H1 (cell line): Measurements from ENCODE around the gene RAVER2. TPM values are rescaled to one million over a fixed set of nuclear protein-coding genes. Genes with fewer than 3 reads are reported as not detected.

ENCODE experiments used
- CTCF ChIA-PET: fragments of 300-600 bp; sonication (Branson Sonifier 250); formaldehyde crosslinking; loops from one replicate; lab custom pipeline; 2021; ENCODE audit not compliant: partially characterized antibody; lab: Charles Lee
- POLR2A ChIA-PET: fragments of 300-600 bp; sonication (Branson Sonifier 250); formaldehyde crosslinking; loops from one replicate; lab custom pipeline; 2021; ENCODE audit warnings: inconsistent platforms; ENCODE audit not compliant: partially characterized antibody; lab: Charles Lee
- DNase-seq, 2 experiments: peaks; one replicate each; pipeline versions ENCODE4 v3.0.0 to v3.0.0-alpha.2; 2010 to 2022; ENCODE audit warnings: low spot score in 2 of 2, low read depth in 1 of 2, mixed read lengths in 1 of 2
- FAIRE-seq: peaks from 2 replicates; lab custom pipeline; 2011; peaks lifted over from hg19 to GRCh38; lab: Jason Lieb, UNC
- H2AFZ ChIP-seq: 2 replicates; pipeline ENCODE4 v1.8.1; 2012; ENCODE audit warnings: low read length, inconsistent platforms
- H2AK5ac ChIP-seq: 2 replicates; pipeline ENCODE4 v1.6.1; 2013; ENCODE audit warnings: low read depth, low read length
- H2BK120ac ChIP-seq: replicated peaks from 2 replicates; pipeline ENCODE3; 2013; ENCODE audit warnings: low read depth, low read length, inconsistent platforms
- H2BK12ac ChIP-seq: 2 replicates; pipeline ENCODE4 v1.6.1; 2013; ENCODE audit warnings: low read depth, low read length
- H2BK15ac ChIP-seq: 2 replicates; pipeline ENCODE4 v1.6.1; 2013; ENCODE audit warnings: low read length
- H2BK20ac ChIP-seq: 2 replicates; pipeline ENCODE4 v1.6.1; 2013; ENCODE audit warnings: low read length
- H2BK5ac ChIP-seq: 2 replicates; pipeline ENCODE4 v1.6.1; 2013; ENCODE audit warnings: low read depth, low read length
- H3K14ac ChIP-seq: 2 replicates; pipeline ENCODE4 v1.6.1; 2013; ENCODE audit warnings: inconsistent platforms; ENCODE audit not compliant: insufficient read length
- H3K18ac ChIP-seq: 2 replicates; pipeline ENCODE4 v1.6.1; 2013; ENCODE audit warnings: low read length; ENCODE audit errors: extremely low read depth
- H3K23ac ChIP-seq: 2 replicates; pipeline ENCODE4 v1.6.1; 2013; ENCODE audit warnings: inconsistent platforms; ENCODE audit not compliant: insufficient read length
- H3K23me2 ChIP-seq: 2 replicates; pipeline ENCODE4 v1.6.1; 2013; ENCODE audit warnings: low read depth, low read length
- H3K27ac ChIP-seq: 2 replicates; pipeline ENCODE4 v1.6.1; 2011; ENCODE audit warnings: low read depth, low read length, inconsistent platforms
- H3K27me3 ChIP-seq, 4 experiments: replicated peaks in 1 of 4; 1 replicate in 1 of 4; 2 replicates in 3 of 4; pipeline versions ENCODE4 v1.6.1 to v1.8.1; 2011 to 2013; ENCODE audit warnings: low read length in 3 of 4, mild to moderate bottlenecking in 3 of 4, inconsistent platforms in 2 of 4, mixed read lengths in 2 of 4, moderate library complexity in 1 of 4; ENCODE audit not compliant: control insufficient read depth in 3 of 4, insufficient read depth in 3 of 4; ENCODE audit errors: extremely low read depth in 1 of 4
- H3K36me3 ChIP-seq, 4 experiments: 2 replicates each; pipeline versions ENCODE4 v1.6.1 to v1.8.1; 2011 to 2013; ENCODE audit warnings: mild to moderate bottlenecking in 4 of 4, low read length in 3 of 4, moderate library complexity in 2 of 4, control low read depth in 1 of 4, inconsistent platforms in 1 of 4; ENCODE audit not compliant: insufficient read depth in 4 of 4, control insufficient read depth in 2 of 4
- H3K4ac ChIP-seq: replicated peaks from 2 replicates; pipeline ENCODE3; 2013; ENCODE audit warnings: low read length, low read depth, mixed read lengths, inconsistent platforms; ENCODE audit not compliant: insufficient read length
- H3K4me1 ChIP-seq, 4 experiments: replicated peaks in 1 of 4; 1 replicate in 1 of 4; 2 replicates in 3 of 4; pipeline versions ENCODE4 v1.6.1 to v1.8.1; 2011 to 2013; ENCODE audit warnings: low read length in 3 of 4, inconsistent platforms in 2 of 4, mixed read lengths in 1 of 4; ENCODE audit not compliant: insufficient read depth in 4 of 4, control insufficient read depth in 3 of 4
- H3K4me2 ChIP-seq, 2 experiments: 2 replicates each; pipeline versions ENCODE4 v1.6.1 to v1.8.1; 2011 to 2013; ENCODE audit warnings: low read depth in 2 of 2, low read length in 2 of 2, control low read depth in 1 of 2, inconsistent platforms in 1 of 2, mild to moderate bottlenecking in 1 of 2; ENCODE audit not compliant: insufficient read depth in 1 of 2
- H3K4me3 ChIP-seq, 4 experiments: fragments of 200-600, 300-600 bp in 1 of 4; sonication (generic), shearing (Covaris generic), sonication (Bioruptor Twin) in 1 of 4; 2 replicates each; pipeline versions ENCODE4 v1.5.1 to v1.8.1; 2011 to 2016; ENCODE audit warnings: low read length in 4 of 4, low read depth in 3 of 4, control low read depth in 2 of 4, inconsistent platforms in 2 of 4, mild to moderate bottlenecking in 2 of 4, mixed read lengths in 1 of 4, moderate library complexity in 1 of 4; ENCODE audit not compliant: insufficient read depth in 2 of 4; ENCODE audit errors: extremely low read depth in 1 of 4
- H3K56ac ChIP-seq: replicated peaks from 2 replicates; pipeline ENCODE3; 2013; ENCODE audit warnings: low read depth, mild to moderate bottlenecking, mixed read lengths, low read length, inconsistent platforms; ENCODE audit not compliant: insufficient read length
- H3K79me1 ChIP-seq: 2 replicates; pipeline ENCODE4 v1.6.1; 2013; ENCODE audit warnings: low read depth, low read length, control low read depth
- H3K79me2 ChIP-seq, 2 experiments: 2 replicates each; pipeline versions ENCODE4 v1.6.1 to v1.8.1; 2012 to 2013; ENCODE audit warnings: low read length in 2 of 2, mild to moderate bottlenecking in 2 of 2, inconsistent platforms in 1 of 2; ENCODE audit not compliant: insufficient read depth in 2 of 2, control insufficient read depth in 1 of 2
- H3K9ac ChIP-seq, 4 experiments: replicated peaks in 1 of 4; 1 replicate in 1 of 4; 2 replicates in 3 of 4; pipeline versions ENCODE4 v1.6.1 to v1.8.1; 2011 to 2013; ENCODE audit warnings: low read depth in 3 of 4, low read length in 3 of 4, control low read depth in 2 of 4, mild to moderate bottlenecking in 2 of 4, moderate library complexity in 2 of 4, inconsistent platforms in 1 of 4; ENCODE audit errors: extremely low read depth in 1 of 4
- H3K9me3 ChIP-seq, 2 experiments: 2 replicates each; pipeline versions ENCODE4 v1.6.1 to v1.8.1; 2012 to 2013; ENCODE audit warnings: mild to moderate bottlenecking in 2 of 2, moderate library complexity in 2 of 2, control low read depth in 1 of 2, inconsistent platforms in 1 of 2, low read depth in 1 of 2, low read length in 1 of 2, mixed read lengths in 1 of 2; ENCODE audit not compliant: insufficient read depth in 2 of 2
- H4K20me1 ChIP-seq, 2 experiments: replicated peaks in 1 of 2; 2 replicates each; pipeline versions ENCODE3 to v1.8.1; 2011 to 2013; ENCODE audit warnings: inconsistent platforms in 2 of 2, low read length in 2 of 2, mild to moderate bottlenecking in 1 of 2; ENCODE audit not compliant: insufficient read depth in 2 of 2, control insufficient read depth in 1 of 2
- H4K5ac ChIP-seq: 2 replicates; pipeline ENCODE4 v1.6.1; 2013; ENCODE audit warnings: low read length, low read depth, mixed read lengths, inconsistent platforms; ENCODE audit not compliant: insufficient read length
- H4K8ac ChIP-seq: 2 replicates; pipeline ENCODE4 v1.8.0; 2013; ENCODE audit warnings: mild to moderate bottlenecking, moderate library complexity, low read length, inconsistent platforms; ENCODE audit not compliant: insufficient read depth; ENCODE audit errors: extremely low read depth
- H4K91ac ChIP-seq: replicated peaks from 2 replicates; pipeline ENCODE3; 2013; ENCODE audit warnings: low read length, mixed read lengths, inconsistent platforms; ENCODE audit not compliant: insufficient read length
- EGR1 ChIP-seq: IDR thresholded peaks from 2 replicates; pipeline ENCODE4 v1.6.1; 2011; ENCODE audit warnings: low read depth, low read length, borderline replicate concordance
- HDAC6 ChIP-seq: IDR thresholded peaks from one replicate; pipeline ENCODE4 v1.7.1; 2012; ENCODE audit warnings: low read depth, mild to moderate bottlenecking, inconsistent platforms, low read length, moderate library complexity
- NRF1 ChIP-seq: IDR thresholded peaks from 2 replicates; pipeline ENCODE4 v1.6.1; 2011; ENCODE audit warnings: mild to moderate bottlenecking, low read depth, low read length, improper control_type of control experiment
- PHF8 ChIP-seq: fragments of 200-600 bp; sonication (generic); conservative IDR thresholded peaks from 2 replicates; pipeline ENCODE4 v1.7.1; 2012; ENCODE audit warnings: low read depth, mild to moderate bottlenecking, inconsistent platforms, low read length, moderate library complexity
- POLR2A ChIP-seq, 2 experiments: IDR thresholded peaks; 1 replicate in 1 of 2; 2 replicates in 1 of 2; pipeline ENCODE4 v1.6.1; 2011; ENCODE audit warnings: low read depth in 2 of 2, low read length in 2 of 2, mild to moderate bottlenecking in 2 of 2; ENCODE audit errors: control extremely low read depth in 1 of 2
- POLR2AphosphoS5 ChIP-seq: IDR thresholded peaks from 2 replicates; pipeline ENCODE4 v1.6.1; 2011; ENCODE audit warnings: low read depth, low read length
- POU5F1 ChIP-seq: IDR thresholded peaks from 2 replicates; pipeline ENCODE4 v1.6.1; 2011; ENCODE audit warnings: low read depth, mild to moderate bottlenecking, low read length, moderate library complexity
- SIRT6 ChIP-seq: IDR thresholded peaks from one replicate; pipeline ENCODE4 v1.7.1; 2012; ENCODE audit warnings: low read length, inconsistent platforms
- SP4 ChIP-seq: IDR thresholded peaks from 2 replicates; pipeline ENCODE4 v1.6.1; 2012; ENCODE audit warnings: low read length, inconsistent platforms
- TBP ChIP-seq: IDR thresholded peaks from 2 replicates; pipeline ENCODE4 v1.6.1; 2011; ENCODE audit warnings: low read depth, low read length, improper control_type of control experiment
- TEAD4 ChIP-seq: IDR thresholded peaks from 2 replicates; pipeline ENCODE4 v1.6.1; 2012; ENCODE audit warnings: low read depth, low read length, inconsistent platforms, mixed read lengths
- WGBS, 2 experiments: shearing (Covaris generic) in 1 of 2; methylation state at CpG; one replicate each; pipeline versions ENCODE4 v1.1.6 to v1.1.7; 2013 to 2015; ENCODE audit warnings: low lambda C conversion rate in 2 of 2, mixed read lengths in 2 of 2, inconsistent platforms in 1 of 2, low coverage in 1 of 2, missing lambda C conversion rate in 1 of 2; ENCODE audit not compliant: insufficient replicate concordance in 2 of 2, insufficient coverage in 1 of 2, insufficient read length in 1 of 2; ENCODE audit errors: extremely low coverage in 1 of 2, missing lambda C conversion rate in 1 of 2; 5-methylcytosine and 5-hydroxymethylcytosine counted together
- polyA plus RNA-seq, 7 experiments: library from polyadenylated mRNA; depleted of rRNA in 3 of 7; stranded (reverse) in 5 of 7; unstranded in 2 of 7; fragments of >200 nt in 5 of 7; fragments of 200-250 nt in 2 of 7; gene quantifications; 1 replicate in 5 of 7; 2 replicates in 1 of 7; 4 replicates in 1 of 7; pipeline versions ENCODE4 v1.2.1 to v1.2.3, GENCODE V29; 2011 to 2013; ENCODE audit warnings: missing spikeins in 2 of 7, mixed read lengths in 2 of 7
- total RNA-seq: library from RNA; stranded (reverse); fragmentation: NEBNext Ultra II Directional; extraction: Animal tissue kit (Norgen Biotek cat#: 25700); gene quantifications from 2 replicates; pipeline ENCODE4 v1.2.1, GENCODE V29; 2021

RAVER2 gene
- total and polyA plus RNA-seq, 2 of the 8 experiments (the other 6 are each of a cell fraction or from before 2014, with no cell fraction given) = 10.5 to 19.5 TPM

GRCh38 chr1:64765012-64765411 lies 20.1 kb downstream of the RAVER2 start:
- H3K9ac ChIP-seq = no peak overlapping the region
- H4K91ac ChIP-seq = no peak overlapping the region
- no peak overlapping the region for H3K18ac ChIP-seq
- no peak overlapping the region for H2AFZ ChIP-seq
- peaks cover 0 to under 1% of the 10 kb centered on the region in 2 experiments; a peak in 1 of 4 replicates for H3K79me2 ChIP-seq
- peaks cover 0 to 2% of the 10 kb centered on the region in 2 experiments for H4K20me1 ChIP-seq
- H3K23me2 ChIP-seq = no peaks in the 10 kb centered on the region
- H3K14ac ChIP-seq = no peak overlapping the region
- H3K4me2 ChIP-seq = no peak overlapping the region
- H3K4me3 ChIP-seq = no peak overlapping the region
- TF ChIP-seq POLR2A (IDR thresholded peaks at IDR 0.05; ENCODE audit: control extremely low read depth in 1 of 2, low read depth in 2 of 2, low read length in 2 of 2) (no peak), SP4 (no peak), TEAD4 (no peak), NRF1 (no peak), SIRT6 (no peak), EGR1 (no peak), POU5F1 (no peak), POLR2AphosphoS5 (no peak), PHF8 (no peak), TBP (no peak), HDAC6 (no peak)
- TF ChIP-seq, all 59 proteins: peak for 0
- CTCF ChIA-PET = no interaction called here
- Histone ChIP-seq H2AK5ac (no peak overlapping the region), H3K9me3 (no peaks in the 10 kb centered on the region), H2BK5ac (no peak overlapping the region), H2BK20ac (no peak overlapping the region), H3K36me3 (peaks cover 0 to 5% (median under 1%) of the 10 kb centered on the region in 4 experiments; a peak in 3 of 8 replicates), H3K27me3 (no peaks in the 10 kb centered on the region), H3K4me1 (no peaks in the 10 kb centered on the region), H2BK15ac (no peak overlapping the region), H3K56ac (no peak overlapping the region), H4K5ac (no peak overlapping the region), H3K23ac (no peak overlapping the region), H3K79me1 (no peaks in the 10 kb centered on the region), H3K27ac (no peak overlapping the region), H4K8ac (no peak overlapping the region), H2BK120ac (no peak overlapping the region), H2BK12ac (no peak overlapping the region), H3K4ac (no peak overlapping the region)
- WGBS, 2 experiments = 100% methylated on average over 1 of the region's 1 CpG; no CpG with 5 or more reads in 1 of the 2 experiments
- DNase-seq = no peak
- no peak for FAIRE-seq
- POLR2A ChIA-PET = no interaction called here
